HG03558 (cell line): ENCODE results near the gene ALPG.
"Not testable (repeated sequence)": the region's sequence is repeated elsewhere in the genome, so short reads cannot be mapped to it uniquely, and the experiment has no call there.

Experiments used
- ATAC-seq: cut with Tn5 transposase; IDR thresholded peaks from one replicate; pipeline ENCODE4 v1.9.1; 2021; ENCODE audit warnings: moderate number of reproducible peaks; ENCODE audit not compliant: unreplicated experiment; ENCODE audit errors: extremely low read depth

The ALPG gene

GRCh38 chr2:232393556-232393955 lies 13.1 kb upstream of the ALPG start:
- no peak for ATAC-seq

GRCh38 chr2:232394431-232394830 lies 12.2 kb upstream of the ALPG start:
- not testable (repeated sequence) for ATAC-seq

- ATAC-seq = no peak
These were observed 11.1 kb upstream of the ALPG start for GRCh38 chr2:232395586-232395985.

GRCh38 chr2:232396683-232397082 lies 10.0 kb upstream of the ALPG start:
- ATAC-seq = no peak

- no peak for ATAC-seq
These were observed 8.2 kb upstream of the ALPG start for GRCh38 chr2:232398293-232399034.

- no peak for ATAC-seq
These were observed 6.2 kb upstream of the ALPG start for GRCh38 chr2:232400256-232401015.

GRCh38 chr2:232402518-232402917 lies 4.1 kb upstream of the ALPG start:
- ATAC-seq = no peak

- no peak for ATAC-seq
These were observed 617 bp upstream of the ALPG start for GRCh38 chr2:232405943-232406510.

- not testable (repeated sequence) for ATAC-seq
These were observed 945 bp downstream of the ALPG start for GRCh38 chr2:232407428-232408150.

- ATAC-seq = not testable (repeated sequence)
These were observed 1.6 kb downstream of the ALPG start for GRCh38 chr2:232408269-232408668.

- not testable (repeated sequence) for ATAC-seq
These were observed 3.0 kb downstream of the ALPG start for GRCh38 chr2:232409617-232410016.

- no peak for ATAC-seq
These were observed 3.7 kb downstream of the ALPG start for GRCh38 chr2:232410238-232410900.

- no peak for ATAC-seq
These were observed 5.4 kb downstream of the ALPG start for GRCh38 chr2:232411901-232412629.

GRCh38 chr2:232412986-232413385 lies 6.3 kb downstream of the ALPG start:
- ATAC-seq = no peak

GRCh38 chr2:232415138-232415690 lies 8.6 kb downstream of the ALPG start:
- ATAC-seq = no peak

- ATAC-seq = no peak
These were observed 9.3 kb downstream of the ALPG start for GRCh38 chr2:232415736-232416520.

GRCh38 chr2:232416521-232417470 lies 10.2 kb downstream of the ALPG start:
- no peak for ATAC-seq
